Glutamatergic neuron (in vitro differentiated cells): ENCODE results near the gene KRTAP9-6. TPM values are rescaled to one million over a fixed set of nuclear protein-coding genes. Genes with fewer than 3 reads are reported as not detected.

ENCODE experiments used
- DNase-seq: peaks from one replicate; pipeline ENCODE4 v3.0.0; 2022
- H3K27ac Mint-ChIP-seq: one replicate; pipeline ENCODE4 v1.8.0; 2020; ENCODE audit warnings: mild to moderate bottlenecking, mixed read lengths, inconsistent platforms; ENCODE audit not compliant: unreplicated experiment
- H3K27me3 Mint-ChIP-seq: one replicate; pipeline ENCODE4 v1.8.0; 2020; ENCODE audit warnings: mild to moderate bottlenecking, moderate library complexity, mixed read lengths, inconsistent platforms; ENCODE audit not compliant: unreplicated experiment
- H3K36me3 Mint-ChIP-seq: one replicate; pipeline ENCODE4 v1.8.0; 2020; ENCODE audit warnings: mild to moderate bottlenecking, mixed read lengths, inconsistent platforms; ENCODE audit not compliant: unreplicated experiment
- H3K4me1 Mint-ChIP-seq: one replicate; pipeline ENCODE4 v1.8.0; 2020; ENCODE audit warnings: mild to moderate bottlenecking, low read depth, mixed read lengths, inconsistent platforms; ENCODE audit not compliant: unreplicated experiment
- H3K4me3 Mint-ChIP-seq: one replicate; pipeline ENCODE4 v1.8.0; 2020; ENCODE audit warnings: mild to moderate bottlenecking, mixed read lengths, inconsistent platforms; ENCODE audit not compliant: unreplicated experiment
- H3K9me3 Mint-ChIP-seq: one replicate; pipeline ENCODE4 v1.8.0; 2020; ENCODE audit warnings: mild to moderate bottlenecking, moderate library complexity, mixed read lengths, inconsistent platforms; ENCODE audit not compliant: unreplicated experiment
- total RNA-seq: library from RNA; stranded (reverse); fragmentation: NEBNext Ultra II Directional; extraction: Animal tissue kit (Norgen Biotek cat#: 25700); gene quantifications from one replicate; pipeline ENCODE4 v1.2.1, GENCODE V29; 2021; ENCODE audit not compliant: unreplicated experiment
- TF ChIP-seq, protein P1 (sequence below): fragments of 200-600 bp; sonication (generic); IDR thresholded peaks from one replicate; pipeline ENCODE4 v1.5.0; 2021; ENCODE audit not compliant: partially characterized antibody, unreplicated experiment

Gene KRTAP9-6
- total RNA-seq, 1 donor from 2014 or later: not detected

DNA sequence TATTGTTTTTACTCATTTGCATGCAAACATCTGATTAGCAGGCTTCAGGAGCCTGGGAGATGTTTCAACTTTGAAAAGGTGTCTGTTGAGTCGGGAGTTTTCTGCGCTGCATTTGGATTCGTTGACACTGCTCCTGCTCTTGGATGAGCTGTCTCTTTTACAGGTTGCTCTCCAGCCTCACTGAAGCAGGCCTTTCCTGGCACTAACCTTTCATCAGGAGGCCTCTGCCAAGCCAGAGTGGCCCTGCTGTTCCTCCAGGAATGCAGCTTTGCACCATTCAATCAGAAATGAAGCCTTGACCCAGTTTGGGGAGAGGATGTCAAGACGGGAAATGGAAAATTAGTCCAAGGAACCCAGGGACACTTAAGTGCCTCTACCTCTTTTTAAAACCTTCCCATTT, 37.8 kb downstream of the KRTAP9-6 start:
- Mint-ChIP-seq H3K36me3 (peaks cover 4% of the 10 kb centered on the region), H3K4me3 (no peak overlapping the region), H3K9me3 (peaks cover 5% of the 10 kb centered on the region), H3K4me1 (peaks cover 3% of the 10 kb centered on the region), H3K27me3 (peaks cover 8% of the 10 kb centered on the region), H3K27ac (no peak overlapping the region)
- no peak for DNase-seq
- TF ChIP-seq, protein P1, sequence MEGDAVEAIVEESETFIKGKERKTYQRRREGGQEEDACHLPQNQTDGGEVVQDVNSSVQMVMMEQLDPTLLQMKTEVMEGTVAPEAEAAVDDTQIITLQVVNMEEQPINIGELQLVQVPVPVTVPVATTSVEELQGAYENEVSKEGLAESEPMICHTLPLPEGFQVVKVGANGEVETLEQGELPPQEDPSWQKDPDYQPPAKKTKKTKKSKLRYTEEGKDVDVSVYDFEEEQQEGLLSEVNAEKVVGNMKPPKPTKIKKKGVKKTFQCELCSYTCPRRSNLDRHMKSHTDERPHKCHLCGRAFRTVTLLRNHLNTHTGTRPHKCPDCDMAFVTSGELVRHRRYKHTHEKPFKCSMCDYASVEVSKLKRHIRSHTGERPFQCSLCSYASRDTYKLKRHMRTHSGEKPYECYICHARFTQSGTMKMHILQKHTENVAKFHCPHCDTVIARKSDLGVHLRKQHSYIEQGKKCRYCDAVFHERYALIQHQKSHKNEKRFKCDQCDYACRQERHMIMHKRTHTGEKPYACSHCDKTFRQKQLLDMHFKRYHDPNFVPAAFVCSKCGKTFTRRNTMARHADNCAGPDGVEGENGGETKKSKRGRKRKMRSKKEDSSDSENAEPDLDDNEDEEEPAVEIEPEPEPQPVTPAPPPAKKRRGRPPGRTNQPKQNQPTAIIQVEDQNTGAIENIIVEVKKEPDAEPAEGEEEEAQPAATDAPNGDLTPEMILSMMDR: no peak

DNA sequence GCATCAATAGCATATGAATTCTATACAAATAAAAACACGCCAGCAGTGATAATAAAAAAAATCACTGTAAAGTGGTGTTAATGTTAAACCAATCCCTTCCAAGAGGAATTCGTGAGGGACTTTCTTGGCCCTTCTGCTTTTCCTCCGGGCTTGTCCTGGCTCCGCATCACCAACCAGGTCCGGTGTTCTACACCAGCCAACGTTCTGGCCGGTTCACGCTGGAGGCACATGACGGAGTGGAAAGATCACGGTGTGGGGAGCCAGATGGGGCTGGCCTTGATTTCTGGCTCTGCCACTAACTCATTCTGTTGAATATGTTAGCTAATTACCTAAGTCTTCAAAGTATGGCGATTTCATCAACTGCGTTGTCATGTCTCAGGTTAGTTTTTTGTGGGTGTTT, 38.9 kb downstream of the KRTAP9-6 start:
- no peak overlapping the region for H3K27ac Mint-ChIP-seq
- TF ChIP-seq, protein P1: no peak
- H3K4me1 Mint-ChIP-seq: peaks cover 8% of the 10 kb centered on the region
- peaks cover 9% of the 10 kb centered on the region for H3K9me3 Mint-ChIP-seq
- peaks cover 6% of the 10 kb centered on the region for H3K36me3 Mint-ChIP-seq
- peaks cover 12% of the 10 kb centered on the region for H3K27me3 Mint-ChIP-seq
- DNase-seq: no peak
- no peak overlapping the region for H3K4me3 Mint-ChIP-seq

DNA sequence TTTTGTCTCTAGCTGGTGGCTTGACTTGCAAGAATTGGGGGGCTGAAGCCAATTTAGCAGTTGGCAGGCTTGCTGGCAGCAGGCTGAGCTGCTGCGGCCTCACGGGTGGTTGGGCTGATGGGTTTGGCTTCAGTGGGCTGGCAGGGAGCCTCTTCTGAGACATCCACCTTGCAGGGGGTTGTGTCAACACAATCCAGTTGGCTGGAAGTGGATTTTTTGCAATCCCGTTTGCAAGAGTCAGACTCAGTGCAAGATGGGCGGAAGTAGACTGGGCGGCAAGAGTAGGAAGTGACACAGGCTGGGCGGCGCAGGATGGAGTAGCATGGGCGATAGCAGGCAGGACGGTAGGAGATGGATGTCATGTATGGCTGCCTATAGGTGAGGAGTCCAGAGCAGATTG, 42.5 kb downstream of the KRTAP9-6 start:
- H3K27ac Mint-ChIP-seq: no peak overlapping the region
- no peak for DNase-seq
- no peak overlapping the region for H3K4me3 Mint-ChIP-seq
- H3K4me1 Mint-ChIP-seq: peaks cover 8% of the 10 kb centered on the region
- TF ChIP-seq, protein P1: no peak
- peaks cover 10% of the 10 kb centered on the region for H3K27me3 Mint-ChIP-seq
- peaks cover 6% of the 10 kb centered on the region for H3K36me3 Mint-ChIP-seq
- peaks cover 10% of the 10 kb centered on the region for H3K9me3 Mint-ChIP-seq

DNA sequence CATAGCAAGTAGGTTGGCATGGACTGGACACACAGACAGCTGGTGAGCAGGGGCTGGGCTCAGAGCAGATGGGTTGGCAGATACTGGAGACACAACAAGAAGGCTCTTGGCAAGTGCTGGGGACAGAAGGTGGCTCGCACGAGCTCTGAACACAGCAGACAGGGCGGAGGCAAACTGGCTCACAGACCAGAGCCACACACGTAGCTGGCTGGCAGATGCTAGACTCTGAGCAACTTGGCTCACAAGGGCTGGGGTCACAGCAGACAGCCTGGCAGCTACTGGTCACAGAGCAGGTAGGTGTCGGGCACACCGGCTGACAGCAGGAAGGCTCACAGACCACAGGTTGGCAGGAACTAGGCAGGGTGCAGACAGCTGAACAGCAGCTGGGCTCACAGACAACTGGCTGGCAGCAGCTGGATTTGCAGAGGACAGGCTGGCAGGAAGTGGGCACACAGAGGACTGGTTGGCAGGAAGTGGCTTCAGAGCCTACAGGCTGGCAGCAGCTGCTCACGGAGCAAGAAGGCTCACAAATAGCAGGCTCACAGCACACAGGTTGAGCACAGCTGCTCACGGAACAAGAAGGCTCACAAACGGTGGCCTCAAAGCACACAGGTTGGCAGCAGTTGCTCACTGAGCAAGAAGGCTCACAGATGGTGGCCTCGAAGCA, 43.2 kb downstream of the KRTAP9-6 start:
- no peak overlapping the region for H3K4me3 Mint-ChIP-seq
- H3K27ac Mint-ChIP-seq: peak overlapping the region; percentile 46
- peaks cover 6% of the 10 kb centered on the region for H3K36me3 Mint-ChIP-seq
- TF ChIP-seq, protein P1: no peak
- DNase-seq: no peak
- H3K4me1 Mint-ChIP-seq: peaks cover 8% of the 10 kb centered on the region
- peaks cover 11% of the 10 kb centered on the region for H3K27me3 Mint-ChIP-seq
- peaks cover 11% of the 10 kb centered on the region for H3K9me3 Mint-ChIP-seq

DNA sequence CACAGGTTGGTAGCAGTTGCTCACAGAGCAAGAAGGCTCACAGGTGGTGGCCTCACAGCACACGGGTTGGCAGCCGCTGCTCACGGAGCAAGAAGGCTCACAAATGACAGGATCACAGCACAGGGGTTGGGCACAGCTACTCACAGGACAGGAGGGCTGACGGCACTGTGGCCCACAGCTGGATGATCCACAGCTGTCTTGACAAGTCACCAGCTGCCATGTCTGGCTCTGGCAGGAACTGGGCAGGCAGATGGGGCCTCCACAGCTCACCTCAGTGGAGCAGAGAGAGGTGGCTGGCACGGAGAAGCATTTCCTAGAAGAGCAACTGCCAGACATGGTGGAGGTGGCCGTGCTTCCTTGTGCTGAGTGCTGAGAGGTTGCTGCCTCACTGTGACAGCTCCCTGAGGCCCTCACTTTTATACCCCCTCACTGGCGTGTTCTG, 43.8 kb downstream of the KRTAP9-6 start, which contains the start of gene KRTAP16-1:
KRTAP16-1 (minus strand) TSS at position 392 of the 442 bp plus-strand sequence; CDS start at position 336, 56 bp downstream.
- H3K27me3 Mint-ChIP-seq: peaks cover 12% of the 10 kb centered on the region
- TF ChIP-seq, protein P1: no peak
- peaks cover 6% of the 10 kb centered on the region for H3K36me3 Mint-ChIP-seq
- no peak for DNase-seq
- H3K9me3 Mint-ChIP-seq: peaks cover 11% of the 10 kb centered on the region
- no peak within 1 kb of the TSS for H3K4me3 Mint-ChIP-seq
- peaks cover 8% of the 10 kb centered on the region for H3K4me1 Mint-ChIP-seq
- H3K27ac Mint-ChIP-seq: peak within 1 kb of the TSS; percentile 46
